NCI-H2107 (cell line): ENCODE measurements around the gene HINT1.

Source experiments
- DNase-seq: peaks from one replicate; lab custom pipeline; 2025; lab: John Stamatoyannopoulos, UW

Gene HINT1

GRCh38 chr5:131109540-131110255, 55.4 kb downstream of the HINT1 start:
- no peak for DNase-seq
